ENCODE measurements around the gene NOLC1.

NOLC1 gene

GRCh38 chr10:102121739-102122372 lies 30.3 kb upstream of the NOLC1 start:
- DNase-seq (ENCODE audit: low read depth) = no peak

GRCh38 chr10:102122450-102122849 lies 29.7 kb upstream of the NOLC1 start:
- no peak for DNase-seq (ENCODE audit: low read depth)

GRCh38 chr10:102123223-102123622 lies 29.0 kb upstream of the NOLC1 start:
- DNase-seq (ENCODE audit: low read depth) = no peak

- no peak for DNase-seq (ENCODE audit: low read depth)
These were observed 20.7 kb upstream of the NOLC1 start for GRCh38 chr10:102131286-102132170.

GRCh38 chr10:102132193-102132562 lies 20.0 kb upstream of the NOLC1 start:
- no peak for DNase-seq (ENCODE audit: low read depth)

- DNase-seq (ENCODE audit: low read depth) = peak; percentile 92
These were observed 19.4 kb upstream of the NOLC1 start, which contains the start of gene PPRC1 for GRCh38 chr10:102132563-102133372. Gene PPRC1, plus strand, starts transcription at chr10:102133040. Its CDS starts 29 bp downstream, at chr10:102133069.

GRCh38 chr10:102133373-102134195 lies 18.6 kb upstream of the NOLC1 start:
- DNase-seq (ENCODE audit: low read depth) = peak; percentile 54

GRCh38 chr10:102134416-102134815 lies 17.8 kb upstream of the NOLC1 start:
- DNase-seq (ENCODE audit: low read depth) = no peak

- DNase-seq (ENCODE audit: low read depth) = no peak
These were observed 16.1 kb upstream of the NOLC1 start for GRCh38 chr10:102135956-102136526.

- no peak for DNase-seq (ENCODE audit: low read depth)
These were observed 12.7 kb upstream of the NOLC1 start for GRCh38 chr10:102139281-102140110.

GRCh38 chr10:102140218-102140617 lies 12.0 kb upstream of the NOLC1 start:
- DNase-seq (ENCODE audit: low read depth) = no peak

GRCh38 chr10:102140913-102141540 lies 11.2 kb upstream of the NOLC1 start:
- DNase-seq (ENCODE audit: low read depth) = no peak

GRCh38 chr10:102141583-102142107 lies 10.5 kb upstream of the NOLC1 start:
- no peak for DNase-seq (ENCODE audit: low read depth)

- DNase-seq (ENCODE audit: low read depth) = no peak
These were observed 5.2 kb upstream of the NOLC1 start for GRCh38 chr10:102146971-102147428.

GRCh38 chr10:102147561-102147960 lies 4.6 kb upstream of the NOLC1 start:
- DNase-seq (ENCODE audit: low read depth) = no peak

GRCh38 chr10:102148275-102148674 lies 3.9 kb upstream of the NOLC1 start:
- DNase-seq (ENCODE audit: low read depth) = no peak

GRCh38 chr10:102150970-102151773 lies 1.0 kb upstream of the NOLC1 start:
- no peak for DNase-seq (ENCODE audit: low read depth)

GRCh38 chr10:102152545-102152890 lies 329 bp downstream of the NOLC1 start:
- peak; percentile 9 for DNase-seq (ENCODE audit: low read depth)
